Measurements from ENCODE around the gene ADAMTS2.

GRCh38 chr5:179224741-179225140 lies 120.5 kb downstream of the ADAMTS2 start:
- TF ChIP-seq TAF1 (IDR thresholded peaks at IDR 0.05; ENCODE audit: low read depth) (no peak), REST (IDR thresholded peaks at IDR 0.05; ENCODE audit: low read depth) (no peak), TEAD4 (IDR thresholded peaks at IDR 0.05) (no peak)
